CD4-positive, alpha-beta memory T cell (primary cell): ENCODE results near the gene CHMP2A. TPM values are rescaled to one million over a fixed set of nuclear protein-coding genes. Genes with fewer than 3 reads are reported as not detected.
"Not testable (repeated sequence)": the region's sequence is repeated elsewhere in the genome, so short reads cannot be mapped to it uniquely, and the experiment has no call there.

Source experiments
- CTCF ChIA-PET: fragments of 350-600 bp; sonication (Branson Sonifier 250); formaldehyde crosslinking; loops from one replicate; lab custom pipeline; 2021; ENCODE audit warnings: inconsistent platforms; ENCODE audit not compliant: partially characterized antibody; lab: Charles Lee
- POLR2A ChIA-PET: fragments of 350-600 bp; sonication (Branson Sonifier 250); formaldehyde crosslinking; loops from one replicate; lab custom pipeline; 2021; ENCODE audit not compliant: partially characterized antibody; lab: Charles Lee
- DNase-seq, 5 donors: peaks; one replicate each; pipeline versions ENCODE4 v3.0.0 to v3.0.0-alpha.2; 2020 to 2022; ENCODE audit warnings: mixed read lengths in 1 of 5
- H3K27ac ChIP-seq: one replicate; pipeline ENCODE4 v1.7.0; 2013; ENCODE audit warnings: low read depth, low read length
- H3K27me3 ChIP-seq: 2 replicates; pipeline ENCODE4 v1.7.0; 2013; ENCODE audit warnings: mild to moderate bottlenecking, low read length, moderate library complexity; ENCODE audit not compliant: insufficient read depth
- H3K36me3 ChIP-seq: 2 replicates; pipeline ENCODE4 v1.7.0; 2013; ENCODE audit warnings: mild to moderate bottlenecking, low read length, moderate library complexity; ENCODE audit not compliant: insufficient read depth
- H3K4me1 ChIP-seq: 2 replicates; pipeline ENCODE4 v1.7.0; 2013; ENCODE audit warnings: mild to moderate bottlenecking, low read length, moderate library complexity; ENCODE audit not compliant: insufficient read depth
- H3K4me3 ChIP-seq, 2 donors: one replicate each; pipeline ENCODE4 v1.7.0; 2013; ENCODE audit warnings: low read length in 2 of 2, mild to moderate bottlenecking in 1 of 2
- H3K9me3 ChIP-seq, 2 donors: one replicate each; pipeline ENCODE4 v1.7.0; 2013; ENCODE audit warnings: low read length in 2 of 2, control low read depth in 1 of 2; ENCODE audit not compliant: control insufficient read depth in 1 of 2
- H3K27ac Mint-ChIP-seq, 7 donors: one replicate each; pipeline ENCODE4 v1.8.0; 2020 to 2021; ENCODE audit warnings: mixed read lengths in 7 of 7, mild to moderate bottlenecking in 6 of 7, inconsistent platforms in 3 of 7, moderate library complexity in 3 of 7
- H3K27me3 Mint-ChIP-seq, 2 donors: one replicate each; pipeline ENCODE4 v1.8.0; 2020 to 2021; ENCODE audit warnings: mixed read lengths in 2 of 2
- H3K36me3 Mint-ChIP-seq, 2 donors: one replicate each; pipeline ENCODE4 v1.8.0; 2020 to 2021; ENCODE audit warnings: mixed read lengths in 2 of 2, inconsistent platforms in 1 of 2, mild to moderate bottlenecking in 1 of 2
- H3K4me1 Mint-ChIP-seq, 4 donors: one replicate each; pipeline ENCODE4 v1.8.0; 2020 to 2021; ENCODE audit warnings: mixed read lengths in 4 of 4, mild to moderate bottlenecking in 1 of 4
- H3K4me3 Mint-ChIP-seq, 8 donors: one replicate each; pipeline ENCODE4 v1.8.0; 2020 to 2021; ENCODE audit warnings: mixed read lengths in 8 of 8, mild to moderate bottlenecking in 7 of 8, moderate library complexity in 6 of 8, inconsistent platforms in 3 of 8
- H3K9me3 Mint-ChIP-seq, 8 donors: one replicate each; pipeline ENCODE4 v1.8.0; 2020 to 2021; ENCODE audit warnings: mixed read lengths in 8 of 8, mild to moderate bottlenecking in 5 of 8, inconsistent platforms in 3 of 8, moderate library complexity in 1 of 8
- intact Hi-C: fragments of 100-400 bp; cut with micrococcal nuclease; formaldehyde crosslinking; loops from one replicate; pipeline ENCODE4 v1.15.1; 2023
- polyA plus RNA-seq, 2 donors: library from polyadenylated mRNA; unstranded; fragments of 300-500 nt; fragmentation: Illumina TruSeq; gene quantifications; one replicate each; pipeline ENCODE4 v1.2.3, GENCODE V29; 2021
- total RNA-seq, 2 experiments: library from RNA; stranded (reverse); gene quantifications; one replicate each; pipeline ENCODE4 v1.2.3, GENCODE V29; 2021

The CHMP2A gene
- total and polyA plus RNA-seq, 4 experiments from 2014 or later: 81.1 to 238 (median 144) TPM

DNA sequence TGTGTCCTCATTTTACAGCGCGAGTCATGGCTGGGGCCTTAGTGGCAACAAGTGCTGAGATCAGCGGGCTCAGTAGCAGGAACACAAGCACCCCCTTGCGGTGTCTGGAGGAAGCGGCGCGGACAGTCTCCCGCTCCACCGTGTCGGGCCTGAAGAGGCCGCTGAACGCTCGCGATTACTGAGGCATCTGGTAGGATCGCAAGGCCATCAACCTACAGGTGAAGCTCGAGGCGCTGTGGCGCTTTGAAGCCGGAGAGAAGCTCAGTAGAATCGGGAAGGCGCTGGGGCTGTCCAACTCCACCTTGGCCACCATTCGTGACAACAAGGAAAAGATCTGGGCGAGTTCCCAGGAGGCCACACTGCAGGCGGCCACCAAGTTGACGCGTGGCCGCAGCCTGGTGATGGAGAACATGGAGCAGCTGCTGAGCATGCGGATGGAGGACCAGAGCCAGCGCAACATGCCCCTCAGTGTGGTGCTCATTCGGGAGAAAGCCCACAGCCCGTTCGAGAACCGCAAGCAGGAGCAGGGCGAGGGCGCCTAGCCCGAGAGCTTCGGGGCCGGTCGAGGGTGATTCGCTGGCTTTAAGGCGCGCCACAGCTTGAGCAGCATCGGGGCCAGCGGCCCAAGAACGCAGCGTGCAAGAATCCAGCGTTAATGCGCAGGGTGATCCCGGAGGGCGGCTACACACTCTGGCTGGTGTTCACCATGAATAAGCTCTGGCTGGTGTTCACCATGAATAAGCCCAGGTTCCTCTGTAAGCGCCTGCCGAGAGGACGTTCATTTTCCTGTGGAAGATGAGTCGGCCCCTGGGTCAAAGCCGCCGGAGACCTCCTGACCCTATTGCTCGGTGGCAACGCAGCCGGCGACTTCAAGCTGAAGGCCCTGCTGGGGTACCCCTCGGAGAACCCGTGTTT lies 26.6 kb upstream of the CHMP2A start:
- Mint-ChIP-seq H3K4me3 (peak overlapping the region in 1 of 8 donors; percentile 26), H3K27me3 (no peaks in the 10 kb centered on the region), H3K27ac (peak overlapping the region; percentile 55 to 94 (median 87)), H3K36me3 (peaks cover 14 to 21% of the 10 kb centered on the region in 2 donors), H3K4me1 (peaks cover 17 to 42% (median 27%) of the 10 kb centered on the region in 4 donors), H3K9me3 (no peaks in the 10 kb centered on the region)
- DNase-seq: peak; percentile 87 to 91 (median 88)
- no peak overlapping the region for H3K4me3 ChIP-seq
- CTCF ChIA-PET: interaction anchor here (1.0 to 13.2 kb wide), 10 partner anchors 19 to 363 kb away, joined by 3 to 260 read pairs (median 4); partner anchors contain the start of genes CHMP2A, SLC27A5, ZBTB45 and ZNF446
- no peaks in the 10 kb centered on the region for H3K4me1 ChIP-seq
- POLR2A ChIA-PET: interaction anchor here (0.8 to 4.3 kb wide), 8 partner anchors 20 to 92 kb away, joined by 3 to 46 read pairs (median 4); partner anchors contain the start of genes UBE2M and ZBTB45
- H3K27ac ChIP-seq: no peak overlapping the region
- H3K36me3 ChIP-seq: peaks cover 10% of the 10 kb centered on the region
- no peaks in the 10 kb centered on the region for H3K9me3 ChIP-seq
- intact Hi-C loops: loop anchor here (1.0 kb wide), 2 partner anchors 61 to 67 kb away; no protein-coding TSS in a partner anchor
- no peaks in the 10 kb centered on the region for H3K27me3 ChIP-seq

DNA sequence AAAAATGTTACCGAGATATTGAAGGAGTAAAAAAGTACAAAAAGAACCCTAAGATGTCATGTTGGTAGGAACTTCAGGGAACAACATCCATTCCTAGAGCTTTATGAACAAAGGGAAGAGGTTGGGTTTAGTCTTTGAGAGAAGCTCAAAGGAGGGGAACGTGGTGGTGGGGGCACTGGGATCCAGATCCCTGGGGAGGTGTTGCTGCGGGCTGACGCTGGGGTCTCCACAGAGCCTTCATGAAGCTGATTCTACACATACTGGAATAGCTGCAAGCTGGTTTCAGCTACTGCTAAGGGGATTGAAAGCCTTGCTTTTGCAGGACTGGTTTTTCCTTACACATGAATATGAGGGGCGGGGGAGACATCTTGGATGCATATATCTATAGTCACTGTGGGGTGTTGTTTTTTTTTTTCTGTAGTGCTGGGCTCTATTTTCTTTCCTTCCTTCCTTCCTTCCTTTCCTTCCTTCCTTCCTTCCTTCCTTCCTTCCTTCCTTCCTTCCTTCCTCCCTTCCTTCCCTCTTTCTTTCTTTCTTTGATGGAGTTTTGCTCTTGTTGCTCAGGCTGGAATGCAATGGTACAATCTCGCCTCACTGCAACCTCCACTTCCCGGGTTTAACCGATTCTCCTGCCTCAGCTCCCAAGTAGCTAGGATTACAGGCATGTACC lies 24.7 kb upstream of the CHMP2A start:
- peaks cover 7% of the 10 kb centered on the region for H3K4me1 ChIP-seq
- intact Hi-C loops: no loop called here
- Mint-ChIP-seq H3K27ac (peak overlapping the region in 6 of 7 donors; percentile 3 to 96 (median 80)), H3K27me3 (no peaks in the 10 kb centered on the region), H3K36me3 (peaks cover 14 to 25% of the 10 kb centered on the region in 2 donors), H3K4me1 (peaks cover 21 to 46% (median 29%) of the 10 kb centered on the region in 4 donors), H3K9me3 (no peaks in the 10 kb centered on the region), H3K4me3 (peak overlapping the region in 1 of 8 donors; percentile 20)
- no peak for DNase-seq
- POLR2A ChIA-PET: interaction anchor here (1.1 to 4.3 kb wide), 3 partner anchors 60 to 104 kb away, joined by 3 to 46 read pairs (median 21); partner anchors contain the start of gene ZBTB45
- H3K36me3 ChIP-seq: peaks cover 10% of the 10 kb centered on the region
- CTCF ChIA-PET: interaction anchor here (2.1 to 13.2 kb wide), 2 partner anchors 62 to 103 kb away, joined by 6 to 260 read pairs; partner anchors contain the start of genes SLC27A5, ZBTB45 and ZNF446
- H3K27me3 ChIP-seq: no peaks in the 10 kb centered on the region
- no peaks in the 10 kb centered on the region for H3K9me3 ChIP-seq
- H3K27ac ChIP-seq: no peak overlapping the region
- no peak overlapping the region for H3K4me3 ChIP-seq

DNA sequence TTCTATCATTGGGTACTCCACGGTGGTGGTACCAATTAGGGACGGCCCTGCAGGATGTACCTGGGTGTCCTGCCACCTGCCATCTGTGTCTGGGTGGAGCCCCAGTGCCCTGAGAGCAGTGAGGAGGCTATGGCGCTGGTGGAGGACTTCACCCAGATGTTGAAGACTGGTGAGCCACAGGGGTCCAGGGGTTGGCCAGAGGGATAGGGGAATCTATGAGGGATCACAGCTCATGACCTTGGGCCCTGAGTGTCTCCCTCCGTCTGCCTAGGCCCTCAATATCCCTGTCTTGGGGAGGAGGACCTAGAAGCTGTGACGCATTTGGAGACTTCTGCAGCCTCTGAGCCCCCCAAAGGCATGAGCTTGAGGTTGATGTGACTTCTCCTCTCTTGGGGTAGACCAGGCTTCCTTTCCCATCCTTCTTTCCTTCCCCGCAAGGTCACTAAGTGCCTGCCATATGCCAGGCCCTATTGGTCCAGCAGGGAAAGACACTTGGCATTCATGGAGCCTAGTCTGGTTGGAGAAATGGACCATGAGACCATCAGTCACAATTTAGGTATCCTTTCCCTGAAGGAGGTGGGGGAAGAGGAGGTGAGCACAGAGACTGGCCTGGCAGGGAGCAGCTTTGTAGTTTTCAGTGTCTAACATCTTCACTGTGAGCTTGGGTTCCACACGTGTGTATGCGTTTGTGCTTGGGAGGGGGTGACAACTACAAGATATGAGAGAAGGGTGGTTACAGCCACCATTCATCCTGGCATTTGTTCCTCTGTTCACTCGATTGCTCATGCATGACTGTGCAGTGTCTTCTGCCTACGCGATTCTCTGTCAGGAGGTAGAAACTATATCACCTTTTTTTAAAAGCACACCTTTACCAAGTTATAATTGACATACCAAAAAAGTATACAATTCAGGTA lies 23.4 kb upstream of the CHMP2A start:
- Mint-ChIP-seq H3K27ac (peak overlapping the region; percentile 43 to 96 (median 69)), H3K27me3 (no peaks in the 10 kb centered on the region), H3K9me3 (peaks cover 0 to 2% (median 0%) of the 10 kb centered on the region in 8 donors), H3K4me3 (peak overlapping the region in 2 of 8 donors; percentile 8 to 21), H3K36me3 (peaks cover 13 to 28% of the 10 kb centered on the region in 2 donors), H3K4me1 (peaks cover 28 to 59% (median 40%) of the 10 kb centered on the region in 4 donors)
- intact Hi-C loops: no loop called here
- Histone ChIP-seq H3K4me3 (no peak overlapping the region), H3K9me3 (no peaks in the 10 kb centered on the region), H3K27me3 (no peaks in the 10 kb centered on the region), H3K4me1 (peaks cover 19% of the 10 kb centered on the region), H3K36me3 (peaks cover 8% of the 10 kb centered on the region), H3K27ac (no peak overlapping the region)
- DNase-seq: no peak
- ChIA-PET CTCF (interaction anchor here (0.6 to 13.2 kb wide), 2 partner anchors 60 to 397 kb away, joined by 3 to 260 read pairs; partner anchors contain the start of genes SLC27A5 and ZBTB45), POLR2A (interaction anchor here (4.1 to 4.3 kb wide), 2 partner anchors 58 to 65 kb away, joined by 21 to 46 read pairs; partner anchors contain the start of gene ZBTB45)

DNA sequence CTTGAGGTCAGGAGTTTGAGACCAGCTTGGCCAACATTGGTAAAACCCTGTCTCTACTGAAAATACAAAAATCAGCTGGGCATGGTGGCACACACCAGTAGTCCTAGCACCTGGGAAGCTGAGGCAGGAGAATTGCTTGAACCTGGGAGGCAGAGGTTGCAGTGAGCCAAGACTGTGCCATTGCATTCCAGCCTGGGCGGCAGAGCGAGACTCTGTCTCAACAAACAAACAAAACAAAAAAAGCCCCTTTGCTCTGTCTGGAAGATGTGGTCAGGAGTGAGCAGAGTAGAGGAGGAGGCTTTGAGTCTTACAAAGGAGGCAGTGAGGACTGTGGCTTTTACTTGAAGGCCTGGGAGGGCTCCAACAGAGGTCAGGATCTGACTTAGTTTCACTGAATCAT lies 22.7 kb upstream of the CHMP2A start:
- H3K27me3 Mint-ChIP-seq, H3K27ac ChIP-seq, H3K36me3 ChIP-seq, H3K9me3 Mint-ChIP-seq, DNase-seq, H3K27me3 ChIP-seq, H3K9me3 ChIP-seq, intact Hi-C loops, H3K4me3 ChIP-seq: not testable (repeated sequence)
- H3K36me3 Mint-ChIP-seq: peaks cover 6 to 28% of the 10 kb centered on the region in 2 donors
- H3K4me3 Mint-ChIP-seq: peak overlapping the region in 1 of 8 donors; percentile 18
- POLR2A ChIA-PET: interaction anchor here (2.9 kb wide), 1 partner anchor 23 kb away, joined by 17 read pairs; the partner anchor contains the start of gene CHMP2A
- CTCF ChIA-PET: interaction anchor here (0.6 to 13.2 kb wide), 2 partner anchors 59 to 396 kb away, joined by 3 to 260 read pairs; partner anchors contain the start of genes SLC27A5 and ZBTB45
- peaks cover 28 to 60% (median 43%) of the 10 kb centered on the region in 4 donors for H3K4me1 Mint-ChIP-seq
- peak overlapping the region in 4 of 7 donors; percentile 3 to 96 (median 52) for H3K27ac Mint-ChIP-seq
- peaks cover 19% of the 10 kb centered on the region for H3K4me1 ChIP-seq

DNA sequence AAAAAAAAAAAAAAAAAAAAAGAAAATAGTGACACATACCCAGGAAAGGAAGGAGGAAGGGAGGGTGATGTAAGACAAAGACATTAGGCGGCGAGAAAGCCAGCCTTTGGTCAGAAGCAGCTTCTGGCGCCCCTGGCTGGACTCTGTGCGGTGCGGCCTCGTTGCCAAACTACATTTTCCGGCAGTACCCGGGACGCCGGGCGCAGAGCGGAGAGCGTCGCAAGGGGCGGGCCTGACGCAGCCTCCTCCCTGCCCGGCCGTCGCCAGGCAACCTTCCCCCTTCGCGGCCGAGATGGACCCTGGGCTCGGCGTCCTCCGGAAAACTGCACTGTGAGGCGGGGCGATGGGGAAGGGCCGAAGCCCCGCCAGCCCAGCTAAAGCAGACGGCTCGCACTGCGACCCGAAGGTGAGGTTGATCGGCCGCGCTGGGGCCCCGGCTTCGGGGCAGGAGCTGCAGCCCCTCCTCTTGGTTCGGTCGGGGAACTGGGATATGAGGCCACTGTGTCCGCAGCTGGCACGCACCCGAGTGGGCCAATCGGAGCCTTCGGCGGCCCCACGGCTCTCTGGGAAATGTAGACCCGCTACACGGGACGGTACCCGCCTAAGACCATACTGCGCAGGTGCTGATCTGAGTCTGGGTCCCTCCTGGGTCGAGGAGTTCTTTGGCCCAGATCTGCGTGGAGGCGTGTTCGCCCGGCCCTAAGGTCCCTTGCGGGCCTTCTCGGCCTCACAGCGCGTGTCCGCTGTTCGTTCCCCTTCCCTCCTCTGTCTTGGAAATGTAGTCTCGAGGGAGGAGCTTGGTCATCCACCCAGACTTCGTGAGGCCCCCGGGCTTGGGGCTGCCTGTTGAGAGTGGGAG lies 20.5 kb upstream of the CHMP2A start:
- CTCF ChIA-PET: interaction anchor here (1.1 to 13.2 kb wide), 3 partner anchors 20 to 57 kb away, joined by 4 to 260 read pairs (median 6); partner anchors contain the start of genes CHMP2A, SLC27A5, TRIM28 and ZBTB45
- Histone ChIP-seq H3K36me3 (no peaks in the 10 kb centered on the region), H3K9me3 (no peaks in the 10 kb centered on the region), H3K27me3 (no peaks in the 10 kb centered on the region), H3K27ac (peak overlapping the region; percentile 99), H3K4me1 (peaks cover 29% of the 10 kb centered on the region), H3K4me3 (peak overlapping the region; percentile 92 to 98)
- Mint-ChIP-seq H3K4me1 (peaks cover 24 to 63% (median 44%) of the 10 kb centered on the region in 4 donors), H3K36me3 (peaks cover 0 to 23% of the 10 kb centered on the region in 2 donors), H3K27me3 (no peaks in the 10 kb centered on the region), H3K9me3 (peaks cover 0 to 2% (median 0%) of the 10 kb centered on the region in 8 donors), H3K4me3 (peak overlapping the region; percentile 84 to 93 (median 87)), H3K27ac (peak overlapping the region; percentile 95 to 100 (median 98))
- intact Hi-C loops: no loop called here
- peak; percentile 76 to 81 (median 80) for DNase-seq
- POLR2A ChIA-PET: interaction anchor here (0.7 to 2.9 kb wide), 13 partner anchors 14 to 392 kb away, joined by 3 to 39 read pairs (median 5); partner anchors contain the start of genes CHMP2A, TRIM28, UBE2M and ZBTB45
